ENCODE results near the gene HNRNPDL.
"Not testable (repeated sequence)": the region's sequence is repeated elsewhere in the genome, so short reads cannot be mapped to it uniquely, and the experiment has no call there.

Gene HNRNPDL

DNA sequence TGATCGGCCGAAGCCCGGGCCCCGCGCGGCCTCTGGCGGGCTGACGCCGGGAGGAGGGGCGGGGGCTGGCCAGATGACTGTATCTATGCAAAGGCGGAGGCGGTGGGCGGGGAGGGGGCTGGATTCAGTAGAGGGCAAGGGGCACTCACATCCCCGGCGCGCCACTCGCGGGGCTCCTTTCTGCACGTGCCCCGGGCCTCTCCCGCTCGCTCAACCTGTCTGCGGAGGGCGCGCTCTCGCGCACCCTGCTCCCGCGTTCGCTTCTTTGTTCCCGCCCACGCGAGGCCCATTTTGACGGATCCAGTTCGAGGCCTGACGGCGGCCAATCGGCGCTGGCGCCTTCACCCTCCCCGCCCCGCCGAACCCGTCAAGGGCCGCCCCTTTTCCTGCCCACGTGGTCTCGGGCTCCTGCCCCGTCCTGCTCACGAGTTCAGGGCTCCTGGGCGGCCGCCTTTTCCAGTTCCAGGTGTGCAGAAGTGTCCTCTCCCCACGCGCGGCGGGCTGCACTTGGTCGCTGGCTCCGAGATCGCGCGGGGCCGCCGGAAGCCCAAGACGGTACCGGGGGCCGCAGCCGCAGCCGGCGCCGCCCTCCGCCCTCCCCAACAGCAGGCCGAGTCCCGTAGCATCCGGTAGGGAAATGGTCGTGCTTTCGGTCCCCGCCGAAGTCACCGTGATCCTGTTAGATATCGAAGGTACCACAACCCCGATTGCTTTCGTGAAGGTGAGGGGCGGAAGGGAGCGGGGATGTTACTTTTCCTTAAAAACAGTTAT, at the start of gene HNRNPDL, which contains the start of gene ENOPH1:
Gene HNRNPDL, minus strand, starts transcription at position 270 of the 771 bp plus-strand sequence. CDS start 772 bp downstream, outside the sequence.
Gene ENOPH1, plus strand, starts transcription at position 398 of the 771 bp plus-strand sequence. Its CDS starts 240 bp downstream, at position 638.
- peaks cover 54% of the 10 kb centered on the region for H3K4me1 Mint-ChIP-seq (ENCODE audit: low read depth)
- H3K36me3 Mint-ChIP-seq: peaks cover 32% of the 10 kb centered on the region
- peak within 1 kb of the TSS; percentile 100 for H3K4me3 Mint-ChIP-seq
- peak within 1 kb of the TSS; percentile 100 for H3K27ac Mint-ChIP-seq
- no peaks in the 10 kb centered on the region for H3K27me3 Mint-ChIP-seq
- H3K9me3 Mint-ChIP-seq (ENCODE audit: low read depth): no peaks in the 10 kb centered on the region

DNA sequence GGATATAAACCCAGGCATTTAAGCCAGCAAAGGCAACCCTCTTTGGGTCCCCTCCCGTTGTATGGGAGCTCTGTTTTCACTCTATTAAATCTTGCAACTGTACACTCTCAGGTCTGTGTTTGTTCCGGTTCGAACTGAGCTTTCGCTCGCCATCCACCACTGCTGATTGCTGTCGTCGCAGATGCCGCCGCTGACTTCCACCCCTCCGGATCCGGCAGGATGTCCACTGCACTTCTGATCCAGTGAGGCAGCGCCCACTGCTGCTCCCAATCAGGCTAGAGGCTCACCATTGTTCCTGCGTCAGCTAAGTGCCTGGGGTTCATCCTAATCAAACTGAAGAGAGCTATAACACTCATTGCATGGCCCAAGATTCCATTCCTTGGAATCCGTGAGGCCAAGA, 49.3 kb upstream of the HNRNPDL start:
- H3K27ac Mint-ChIP-seq: no peak overlapping the region
- H3K4me3 Mint-ChIP-seq: no peak overlapping the region
- H3K36me3 Mint-ChIP-seq: peaks cover 20% of the 10 kb centered on the region
- H3K4me1 Mint-ChIP-seq (ENCODE audit: low read depth): no peaks in the 10 kb centered on the region
- no peaks in the 10 kb centered on the region for H3K9me3 Mint-ChIP-seq (ENCODE audit: low read depth)
- H3K27me3 Mint-ChIP-seq: no peaks in the 10 kb centered on the region

GRCh38 chr4:82477469-82477868, 47.2 kb upstream of the HNRNPDL start:
- H3K4me1 Mint-ChIP-seq (ENCODE audit: low read depth); H3K9me3 Mint-ChIP-seq (ENCODE audit: low read depth); H3K27me3 Mint-ChIP-seq; H3K4me3 Mint-ChIP-seq; H3K27ac Mint-ChIP-seq: not testable (repeated sequence)
- H3K36me3 Mint-ChIP-seq: peaks cover 14% of the 10 kb centered on the region

GRCh38 chr4:82475931-82476330, 45.7 kb upstream of the HNRNPDL start:
- H3K27me3 Mint-ChIP-seq; H3K4me1 Mint-ChIP-seq (ENCODE audit: low read depth); H3K27ac Mint-ChIP-seq; H3K36me3 Mint-ChIP-seq; H3K9me3 Mint-ChIP-seq (ENCODE audit: low read depth); H3K4me3 Mint-ChIP-seq: not testable (repeated sequence)

DNA sequence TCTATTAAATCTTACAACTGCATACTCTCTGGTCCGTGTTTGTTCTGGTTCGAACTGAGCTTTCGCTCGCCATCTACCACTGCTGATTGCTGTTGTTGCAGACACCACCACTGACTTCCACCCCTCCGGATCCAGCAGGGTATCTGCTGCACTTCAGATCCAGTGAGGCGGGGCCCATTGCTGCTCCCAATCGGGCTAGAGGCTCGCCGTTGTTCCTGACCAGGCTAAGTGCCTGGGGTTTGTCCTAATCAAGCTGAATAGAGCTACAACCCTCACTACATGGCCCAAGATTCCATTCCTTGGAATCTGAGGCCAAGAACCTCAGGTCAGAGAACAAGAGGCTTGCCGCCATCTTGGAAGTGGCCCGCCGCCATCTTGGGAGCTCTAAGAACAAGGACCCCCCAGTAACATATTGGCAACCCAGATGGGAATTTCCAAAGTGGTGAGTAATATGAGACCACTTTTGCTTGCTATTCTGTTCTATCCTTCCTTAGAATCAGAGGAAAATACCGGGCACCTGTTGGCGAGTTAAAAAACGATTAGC, 43.4 kb upstream of the HNRNPDL start:
- H3K36me3 Mint-ChIP-seq: no peaks in the 10 kb centered on the region
- no peaks in the 10 kb centered on the region for H3K4me1 Mint-ChIP-seq (ENCODE audit: low read depth)
- no peaks in the 10 kb centered on the region for H3K9me3 Mint-ChIP-seq (ENCODE audit: low read depth)

GRCh38 chr4:82473080-82473479, 42.8 kb upstream of the HNRNPDL start:
- H3K4me3 Mint-ChIP-seq; H3K27ac Mint-ChIP-seq; H3K4me1 Mint-ChIP-seq (ENCODE audit: low read depth); H3K9me3 Mint-ChIP-seq (ENCODE audit: low read depth); H3K36me3 Mint-ChIP-seq; H3K27me3 Mint-ChIP-seq: not testable (repeated sequence)

More for the DNA sequence above, 43.4 kb upstream of the HNRNPDL start:
- Mint-ChIP-seq H3K27me3 (no peaks in the 10 kb centered on the region), H3K4me3 (no peak overlapping the region), H3K27ac (no peak overlapping the region)

- Mint-ChIP-seq H3K4me1 (ENCODE audit: low read depth) (no peaks in the 10 kb centered on the region), H3K27me3 (no peaks in the 10 kb centered on the region), H3K27ac (no peak overlapping the region), H3K4me3 (no peak overlapping the region), H3K36me3 (peaks cover 5% of the 10 kb centered on the region), H3K9me3 (ENCODE audit: low read depth) (no peaks in the 10 kb centered on the region)
These were observed 39.6 kb upstream of the HNRNPDL start for GRCh38 chr4:82469791-82470345.

DNA sequence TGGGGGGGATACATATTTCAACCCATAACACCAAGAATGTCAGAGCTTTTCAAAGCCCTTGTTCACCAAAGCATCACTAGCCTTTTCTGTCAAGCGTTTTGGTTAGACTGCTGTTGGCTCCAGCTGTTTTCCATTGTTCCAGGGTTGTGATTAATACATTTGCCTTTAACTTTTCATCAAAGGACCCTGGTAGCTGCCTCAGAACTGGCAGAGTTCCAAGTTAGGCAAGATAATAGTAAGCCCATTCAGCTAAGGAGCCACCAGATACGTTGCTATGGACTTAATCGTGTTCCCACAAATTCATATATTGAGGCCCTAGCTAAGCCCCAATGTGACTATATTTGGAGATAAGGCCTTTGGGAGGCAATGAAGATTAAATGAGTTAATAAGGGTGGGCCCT, 37.2 kb upstream of the HNRNPDL start:
- H3K27me3 Mint-ChIP-seq: no peaks in the 10 kb centered on the region
- peaks cover 2% of the 10 kb centered on the region for H3K4me1 Mint-ChIP-seq (ENCODE audit: low read depth)
- no peak overlapping the region for H3K27ac Mint-ChIP-seq
- peaks cover 9% of the 10 kb centered on the region for H3K36me3 Mint-ChIP-seq
- H3K9me3 Mint-ChIP-seq (ENCODE audit: low read depth): no peaks in the 10 kb centered on the region
- H3K4me3 Mint-ChIP-seq: no peak overlapping the region

GRCh38 chr4:82463221-82463620, 33.0 kb upstream of the HNRNPDL start:
- no peaks in the 10 kb centered on the region for H3K9me3 Mint-ChIP-seq (ENCODE audit: low read depth)
- no peak overlapping the region for H3K27ac Mint-ChIP-seq
- no peaks in the 10 kb centered on the region for H3K27me3 Mint-ChIP-seq
- H3K4me1 Mint-ChIP-seq (ENCODE audit: low read depth): peaks cover 5% of the 10 kb centered on the region
- H3K4me3 Mint-ChIP-seq: no peak overlapping the region
- peaks cover 6% of the 10 kb centered on the region for H3K36me3 Mint-ChIP-seq

DNA sequence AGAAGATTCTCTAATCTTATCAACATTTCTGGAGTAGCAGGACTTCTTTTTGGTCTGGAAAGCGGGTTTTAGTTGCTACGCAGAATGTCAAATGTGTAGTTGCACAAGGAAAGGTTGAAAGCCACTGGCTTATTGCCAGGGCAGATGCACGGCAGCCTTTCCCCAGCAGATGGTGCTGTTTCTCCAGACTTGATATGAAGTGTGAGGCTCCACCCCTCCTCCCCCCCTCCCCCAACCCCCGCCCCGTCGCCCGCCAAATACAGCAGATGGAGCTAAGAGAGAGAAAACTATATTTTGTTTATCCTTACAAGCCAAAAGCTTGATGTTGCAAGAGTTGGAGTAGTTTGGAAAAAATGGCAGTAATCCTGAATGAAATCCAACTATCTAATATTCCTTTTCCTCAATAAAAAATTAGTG, 32.2 kb upstream of the HNRNPDL start:
- no peak overlapping the region for H3K4me3 Mint-ChIP-seq
- no peaks in the 10 kb centered on the region for H3K27me3 Mint-ChIP-seq
- H3K27ac Mint-ChIP-seq: no peak overlapping the region
- no peaks in the 10 kb centered on the region for H3K9me3 Mint-ChIP-seq (ENCODE audit: low read depth)
- peaks cover 4% of the 10 kb centered on the region for H3K36me3 Mint-ChIP-seq
- peaks cover 5% of the 10 kb centered on the region for H3K4me1 Mint-ChIP-seq (ENCODE audit: low read depth)

DNA sequence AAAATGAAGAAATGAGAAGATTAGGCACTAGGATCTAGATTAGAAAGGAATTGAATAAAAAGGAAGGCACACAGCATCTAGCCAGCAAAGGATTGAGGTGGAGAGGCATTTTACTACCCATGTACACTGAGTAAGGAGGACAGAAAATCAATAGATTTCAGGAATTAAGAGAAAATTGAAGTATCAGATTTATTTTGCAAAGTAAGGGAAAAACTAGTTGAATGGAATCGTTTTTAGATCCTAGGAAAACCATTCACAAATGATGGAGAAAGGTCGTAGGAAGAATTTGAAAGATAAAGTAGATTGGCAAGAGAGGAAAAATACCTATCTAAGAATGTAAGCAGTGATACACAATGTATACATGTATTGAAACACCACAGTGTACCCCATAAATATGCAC, 31.4 kb upstream of the HNRNPDL start:
- Mint-ChIP-seq H3K27ac (peak overlapping the region; percentile 34), H3K9me3 (ENCODE audit: low read depth) (no peaks in the 10 kb centered on the region), H3K4me3 (no peak overlapping the region), H3K4me1 (ENCODE audit: low read depth) (peaks cover 5% of the 10 kb centered on the region), H3K36me3 (peaks cover 4% of the 10 kb centered on the region), H3K27me3 (no peaks in the 10 kb centered on the region)

- H3K27me3 Mint-ChIP-seq: no peaks in the 10 kb centered on the region
- peaks cover 5% of the 10 kb centered on the region for H3K4me1 Mint-ChIP-seq (ENCODE audit: low read depth)
- H3K36me3 Mint-ChIP-seq: peaks cover under 1% of the 10 kb centered on the region
- no peak overlapping the region for H3K4me3 Mint-ChIP-seq
- no peaks in the 10 kb centered on the region for H3K9me3 Mint-ChIP-seq (ENCODE audit: low read depth)
- no peak overlapping the region for H3K27ac Mint-ChIP-seq
These were observed 28.5 kb upstream of the HNRNPDL start for GRCh38 chr4:82458729-82459128.

- Mint-ChIP-seq H3K4me3 (no peak overlapping the region), H3K27ac (no peak overlapping the region), H3K4me1 (ENCODE audit: low read depth) (peaks cover 4% of the 10 kb centered on the region), H3K9me3 (ENCODE audit: low read depth) (no peaks in the 10 kb centered on the region), H3K27me3 (no peaks in the 10 kb centered on the region), H3K36me3 (no peaks in the 10 kb centered on the region)
These were observed 27.0 kb upstream of the HNRNPDL start for GRCh38 chr4:82457266-82457665.

DNA sequence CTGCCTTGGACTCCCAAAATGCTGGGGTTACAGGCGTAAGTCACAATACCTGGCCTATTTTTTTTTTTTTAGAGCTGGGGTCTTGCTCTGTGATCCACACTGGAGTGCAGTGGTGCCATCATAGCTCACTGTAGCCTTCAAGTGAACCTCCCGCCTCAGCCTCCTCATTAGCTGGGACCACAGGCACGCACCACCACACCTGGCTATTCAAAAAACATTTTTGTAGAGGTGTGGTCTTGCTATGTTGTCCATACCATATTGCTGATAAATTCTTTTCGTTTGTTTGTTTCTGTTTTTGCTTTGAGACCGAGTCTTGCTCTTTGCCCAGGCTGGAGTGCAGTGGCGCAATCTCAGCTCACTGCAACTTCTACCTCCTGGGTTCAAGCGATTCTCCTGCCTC, 21.8 kb upstream of the HNRNPDL start:
- Mint-ChIP-seq H3K4me1 (ENCODE audit: low read depth) (peaks cover 13% of the 10 kb centered on the region), H3K36me3 (peaks cover 13% of the 10 kb centered on the region), H3K9me3 (ENCODE audit: low read depth) (no peaks in the 10 kb centered on the region), H3K4me3 (no peak overlapping the region), H3K27ac (no peak overlapping the region), H3K27me3 (no peaks in the 10 kb centered on the region)

DNA sequence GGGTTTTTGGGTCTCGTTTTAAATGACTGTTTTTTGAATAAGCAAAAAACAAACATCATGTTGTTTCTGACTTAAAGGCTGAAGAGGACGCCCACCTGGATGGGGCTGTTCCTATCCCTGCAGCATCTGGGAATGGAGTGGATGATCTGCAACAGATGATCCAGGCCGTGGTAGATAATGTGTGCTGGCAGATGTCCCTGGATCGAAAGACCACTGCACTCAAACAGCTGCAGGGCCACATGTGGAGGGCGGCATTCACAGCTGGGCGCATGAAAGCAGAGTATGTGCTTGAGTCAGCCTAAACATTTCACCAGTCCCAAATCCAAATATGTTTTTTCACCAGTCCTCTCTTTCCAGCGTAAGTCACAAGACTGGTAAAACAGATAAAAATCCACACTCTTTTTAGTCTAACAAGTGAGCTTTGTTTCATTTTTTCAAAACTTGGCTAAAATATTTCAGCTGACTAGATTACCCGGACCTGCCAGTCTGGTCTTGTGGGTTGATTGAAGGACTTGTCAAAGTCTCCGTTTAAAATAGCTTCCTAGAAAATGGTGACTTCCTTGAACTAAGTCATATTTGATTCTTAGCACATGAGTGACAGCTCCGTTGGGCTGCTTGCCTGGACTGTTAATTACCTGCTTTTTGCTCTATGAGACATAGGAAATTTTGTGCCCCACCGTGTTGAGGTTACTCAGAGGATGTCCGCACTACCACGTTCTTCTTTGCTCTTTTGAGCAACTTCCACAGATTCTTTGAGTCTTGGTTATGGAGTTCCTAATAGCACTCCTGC, 20.9 kb upstream of the HNRNPDL start:
- Mint-ChIP-seq H3K27me3 (no peaks in the 10 kb centered on the region), H3K9me3 (ENCODE audit: low read depth) (no peaks in the 10 kb centered on the region), H3K4me1 (ENCODE audit: low read depth) (peaks cover 13% of the 10 kb centered on the region), H3K4me3 (no peak overlapping the region), H3K27ac (no peak overlapping the region), H3K36me3 (peaks cover 13% of the 10 kb centered on the region)

Measured in activated naive CD8-positive, alpha-beta T cell (primary cell).